H1 (cell line): ENCODE measurements around the gene YARS1.

Experiments used
- CHD7 ChIP-seq: fragments of 300-600 bp; sonication (generic); IDR thresholded peaks from 2 replicates; pipeline ENCODE4 v1.7.1; 2012; ENCODE audit warnings: low read length, moderate library complexity, mild to moderate bottlenecking, inconsistent platforms; ENCODE audit not compliant: insufficient replicate concordance
- CTCF ChIP-seq, 3 experiments: IDR thresholded peaks; 1 replicate in 2 of 3; 2 replicates in 1 of 3; pipeline versions ENCODE4 v1.5.1 to v1.6.1; 2011; ENCODE audit warnings: low read length in 3 of 3, mild to moderate bottlenecking in 3 of 3, inconsistent platforms in 2 of 3, low read depth in 1 of 3, moderate library complexity in 1 of 3; ENCODE audit not compliant: insufficient read depth in 1 of 3; ENCODE audit errors: control extremely low read depth in 1 of 3
- PHF8 ChIP-seq: fragments of 200-600 bp; sonication (generic); conservative IDR thresholded peaks from 2 replicates; pipeline ENCODE4 v1.7.1; 2012; ENCODE audit warnings: low read depth, mild to moderate bottlenecking, inconsistent platforms, low read length, moderate library complexity
- SIRT6 ChIP-seq: IDR thresholded peaks from one replicate; pipeline ENCODE4 v1.7.1; 2012; ENCODE audit warnings: low read length, inconsistent platforms

GRCh38 chr1:32742956-32743355 is 74.2 kb downstream of the YARS1 start:
- TF ChIP-seq SIRT6 (no peak), CHD7 (no peak), CTCF (IDR thresholded peaks at IDR 0.05; ENCODE audit: control extremely low read depth in 1 of 3, insufficient read depth in 1 of 3, low read depth in 1 of 3, low read length in 3 of 3) (no peak), PHF8 (no peak)
